ENCODE results near the gene GRIK4.

DNA sequence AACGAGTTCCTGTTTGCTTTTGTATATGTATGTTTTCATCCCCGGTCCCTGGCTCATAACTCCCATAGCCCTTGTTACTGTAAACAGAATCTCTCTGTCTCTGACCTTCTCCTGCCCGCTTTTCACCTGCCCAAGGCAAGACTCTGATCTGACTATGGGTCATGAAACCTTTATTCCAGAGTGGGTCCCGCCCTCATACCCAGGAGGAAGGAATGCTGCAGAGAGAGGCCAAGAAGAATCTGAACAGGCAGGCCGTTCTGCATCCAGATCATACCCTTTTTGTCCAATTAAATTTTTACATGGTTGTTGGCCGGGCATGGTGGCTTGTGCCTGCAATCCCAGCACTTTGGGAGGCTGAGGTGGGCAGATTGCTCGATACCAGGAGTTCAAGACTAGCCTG lies 39.6 kb downstream of the GRIK4 start:
- TF ChIP-seq EZH2 (IDR thresholded peaks at IDR 0.05; ENCODE audit: insufficient read depth, poor library complexity, severe bottlenecking) (no peak), EZH2phosphoT487 (IDR thresholded peaks at IDR 0.05; ENCODE audit: insufficient read depth, low read depth) (no peak)
